WTC11 (cell line): ENCODE data around the gene SLC9A4. TPM values are rescaled to one million over a fixed set of nuclear protein-coding genes. Genes with fewer than 3 reads are reported as not detected.

Experiments used
- ATAC-seq: fragments of 200-7000 bp; cut with Tn5 transposase; 2 replicates; pipeline ENCODE4 v1.10.0; 2021; ENCODE audit warnings: mild to moderate bottlenecking, moderate library complexity
- Bru-seq: library from RNA; stranded (reverse); fragments of 400-500 nt; gene quantifications from one replicate; lab custom pipeline; 2021; lab: Mats Ljungman, UMichigan
- CTCF ChIA-PET: fragments of 300-600 bp; sonication (Branson Sonifier 250); formaldehyde crosslinking; loops from one replicate; lab custom pipeline; 2021; ENCODE audit warnings: antibody characterized with exemption; lab: Charles Lee
- POLR2A ChIA-PET: fragments of 350-600 bp; sonication (Branson Sonifier 250); formaldehyde crosslinking; loops from one replicate; lab custom pipeline; 2021; ENCODE audit warnings: antibody characterized with exemption; lab: Charles Lee
- DNase-seq: peaks from one replicate; pipeline ENCODE4 v3.0.0; 2021; ENCODE audit warnings: low spot score
- H3K27ac Mint-ChIP-seq: 2 replicates; pipeline ENCODE4 v1.8.0; 2021; ENCODE audit warnings: mixed read lengths
- H3K27me3 Mint-ChIP-seq: 2 replicates; pipeline ENCODE4 v1.8.0; 2021; ENCODE audit warnings: low read depth, mild to moderate bottlenecking, moderate library complexity, mixed read lengths
- H3K36me3 Mint-ChIP-seq: 2 replicates; pipeline ENCODE4 v1.8.0; 2021; ENCODE audit warnings: mixed read lengths
- H3K4me1 Mint-ChIP-seq: 2 replicates; pipeline ENCODE4 v1.8.0; 2022; ENCODE audit warnings: mixed read lengths
- H3K4me3 Mint-ChIP-seq: 2 replicates; pipeline ENCODE4 v1.8.0; 2021; ENCODE audit warnings: mild to moderate bottlenecking, moderate library complexity, mixed read lengths
- H3K9me3 Mint-ChIP-seq: 2 replicates; pipeline ENCODE4 v1.8.0; 2021; ENCODE audit warnings: mixed read lengths
- AR ChIP-seq: fragments of 250-450 bp; sonication (Bioruptor Pico); IDR thresholded peaks from 2 replicates; pipeline ENCODE4 v1.9.0; 2021; ENCODE audit warnings: mild to moderate bottlenecking
- ATF3 ChIP-seq: sonication (generic); formaldehyde crosslinking; conservative IDR thresholded peaks from 2 replicates; pipeline ENCODE4 v1.8.1; 2022; ENCODE audit warnings: mild to moderate bottlenecking, missing genetic modification reagents
- CTCF ChIP-seq: fragments of 200-600 bp; IDR thresholded peaks from 2 replicates; pipeline ENCODE4 v1.8.0; 2022; ENCODE audit warnings: antibody characterized with exemption
- ERG ChIP-seq: fragments of 250-450 bp; sonication (Bioruptor Pico); IDR thresholded peaks from 2 replicates; pipeline ENCODE4 v1.8.0; 2021; ENCODE audit warnings: mild to moderate bottlenecking
- GRHL2 ChIP-seq: fragments of 250-450 bp; sonication (Bioruptor Pico); IDR thresholded peaks from 2 replicates; pipeline ENCODE4 v1.8.0; 2022; ENCODE audit warnings: mild to moderate bottlenecking, moderate library complexity; ENCODE audit not compliant: insufficient replicate concordance, severe bottlenecking
- GTF2I ChIP-seq: fragments of 250-450 bp; sonication (Bioruptor Pico); conservative IDR thresholded peaks from 2 replicates; pipeline ENCODE4 v1.4.0; 2021; ENCODE audit warnings: mild to moderate bottlenecking
- HMGA2 ChIP-seq: fragments of 250-450 bp; sonication (Bioruptor Pico); IDR thresholded peaks from 2 replicates; pipeline ENCODE4 v1.4.0; 2021; ENCODE audit warnings: mild to moderate bottlenecking, moderate library complexity
- IRF2 ChIP-seq: sonication (generic); formaldehyde crosslinking; IDR thresholded peaks from 2 replicates; pipeline ENCODE4 v1.8.0; 2022; ENCODE audit warnings: low read depth, missing genetic modification reagents, borderline replicate concordance
- SOX15 ChIP-seq: fragments of 250-450 bp; sonication (Bioruptor Pico); IDR thresholded peaks from 2 replicates; pipeline ENCODE4 v1.9.0; 2021; ENCODE audit warnings: mild to moderate bottlenecking
- TEAD4 ChIP-seq: sonication (generic); formaldehyde crosslinking; IDR thresholded peaks from 2 replicates; pipeline ENCODE4 v1.8.0; 2022; ENCODE audit warnings: mild to moderate bottlenecking, missing genetic modification reagents
- TP53 ChIP-seq: sonication (generic); formaldehyde crosslinking; IDR thresholded peaks from 2 replicates; pipeline ENCODE4 v1.8.1; 2023; ENCODE audit warnings: mild to moderate bottlenecking, missing genetic modification reagents
- ZBTB21 ChIP-seq: sonication (generic); formaldehyde crosslinking; IDR thresholded peaks from 2 replicates; pipeline ENCODE4 v1.8.1; 2023; ENCODE audit warnings: mild to moderate bottlenecking, missing genetic modification reagents, borderline replicate concordance
- ZNF121 ChIP-seq: sonication (generic); formaldehyde crosslinking; IDR thresholded peaks from 2 replicates; pipeline ENCODE4 v1.8.0; 2023; ENCODE audit warnings: missing genetic modification reagents
- ZNF138 ChIP-seq: sonication (generic); formaldehyde crosslinking; conservative IDR thresholded peaks from 2 replicates; pipeline ENCODE4 v1.8.1; 2022; ENCODE audit warnings: mild to moderate bottlenecking, moderate library complexity, missing genetic modification reagents
- ZNF219 ChIP-seq: sonication (generic); formaldehyde crosslinking; IDR thresholded peaks from 2 replicates; pipeline ENCODE4 v1.8.0; 2023; ENCODE audit warnings: missing genetic modification reagents, mild to moderate bottlenecking, borderline replicate concordance
- ZNF281 ChIP-seq: sonication (generic); formaldehyde crosslinking; IDR thresholded peaks from 2 replicates; pipeline ENCODE4 v1.8.0; 2023; ENCODE audit warnings: mild to moderate bottlenecking, missing genetic modification reagents
- long read RNA-seq, 3 experiments: library from RNA in 1 of 3; library from capped mRNA in 1 of 3; library from polyadenylated mRNA in 1 of 3; unstranded in 2 of 3; stranded (forward) in 1 of 3; transcript quantifications; one replicate each; pipeline ENCODE4 v2.0.0, GENCODE V29; 2021
- total RNA-seq: library from RNA; stranded (reverse); gene quantifications from 3 replicates; pipeline ENCODE4 v1.2.3, GENCODE V29; 2021

The SLC9A4 gene
- 0.09 to 0.11 TPM in 2 of 3 replicates, not detected in the other for total RNA-seq
- Bru-seq, nascent RNA = percentile 1 among the genes with signal in this experiment
- long read RNA-seq, experiment 1 = 0 reads
- long read RNA-seq, experiment 2 = 0 reads
- long read RNA-seq, experiment 3 = 0 reads

GRCh38 chr2:102473020-102473419, at the start of gene SLC9A4:
SLC9A4 (plus strand) TSS chr2:102473226; CDS start chr2:102473760, 534 bp downstream.
- Mint-ChIP-seq H3K36me3 (peaks cover 4% of the 10 kb centered on the region; the same call in 1 of the 2 replicates), H3K4me3 (no peak within 1 kb of the TSS), H3K9me3 (peaks cover 19% of the 10 kb centered on the region), H3K27me3 (no peaks in the 10 kb centered on the region; the same call in 1 of the 2 replicates), H3K27ac (no peak within 1 kb of the TSS), H3K4me1 (peaks cover 8% of the 10 kb centered on the region)
- POLR2A ChIA-PET = no interaction called here
- CTCF ChIA-PET = interaction anchor here (0.5 to 2.1 kb wide), 28 partner anchors 9 to 333 kb away, joined by 3 to 17 read pairs (median 4); no protein-coding TSS in a partner anchor
- TF ChIP-seq HMGA2 (CRISPR knock-in tag) = no peak
- peak; percentile 75 for TF ChIP-seq CTCF
- no peak for TF ChIP-seq TP53
- DNase-seq = peak; percentile 62
- peak; percentile 85 for ATAC-seq

- TF ChIP-seq ZNF219 (CRISPR knock-in tag) (no peak), ATF3 (no peak), TEAD4 (no peak), ERG (CRISPR knock-in tag) (no peak), ZNF121 (no peak), AR (no peak), SOX15 (CRISPR knock-in tag) (no peak), GRHL2 (CRISPR knock-in tag) (no peak), GTF2I (no peak), ZNF281 (CRISPR knock-in tag) (no peak), IRF2 (CRISPR knock-in tag) (no peak), ZBTB21 (no peak), ZNF138 (CRISPR knock-in tag) (no peak)
- POLR2A ChIA-PET = no interaction called here
- H3K9me3 Mint-ChIP-seq = peaks cover 11% of the 10 kb centered on the region
Observed at GRCh38 chr2:102423368-102423767, 49.7 kb upstream of the SLC9A4 start.

More at GRCh38 chr2:102423368-102423767, 49.7 kb upstream of the SLC9A4 start:
- no peak overlapping the region for H3K27ac Mint-ChIP-seq
- H3K4me1 Mint-ChIP-seq = no peaks in the 10 kb centered on the region
- H3K36me3 Mint-ChIP-seq = no peaks in the 10 kb centered on the region
- DNase-seq (no peak), ATAC-seq (no peak)
- no peaks in the 10 kb centered on the region; the same call in none of the 2 replicates for H3K27me3 Mint-ChIP-seq
- CTCF ChIA-PET = no interaction called here
- no peak overlapping the region for H3K4me3 Mint-ChIP-seq
